HepG2 (cell line): Measurements from ENCODE around the gene KLC4. TPM values are rescaled to one million over a fixed set of nuclear protein-coding genes. Genes with fewer than 3 reads are reported as not detected.

Source experiments
- AGO2 ChIP-seq: fragments of 200-400 bp; formaldehyde crosslinking; optimal IDR thresholded peaks from 2 replicates; pipeline ENCODE3; 2017; ENCODE audit warnings: mild to moderate bottlenecking, low read depth, low read length, moderate library complexity
- CENPT ChIP-seq: sonication (generic); formaldehyde crosslinking; IDR thresholded peaks from 2 replicates; pipeline ENCODE4 v1.8.0; 2022; ENCODE audit warnings: low read depth, mild to moderate bottlenecking, moderate library complexity, missing genetic modification reagents
- MXD3 ChIP-seq: IDR thresholded peaks from 2 replicates; pipeline ENCODE4 v1.6.1; 2016; ENCODE audit warnings: mild to moderate bottlenecking, missing biosample characterization, missing genetic modification reagents
- SOX6 ChIP-seq, 2 experiments: fragments of 450-650 bp in 1 of 2; sonication (generic) in 1 of 2; formaldehyde crosslinking in 1 of 2; IDR thresholded peaks; 2 replicates each; pipeline versions ENCODE4 v1.4.0 to v1.6.1; 2017 to 2020; ENCODE audit warnings: antibody characterized with exemption in 1 of 2, mild to moderate bottlenecking in 1 of 2, missing genetic modification reagents in 1 of 2
- YEATS4 ChIP-seq: sonication (generic); formaldehyde crosslinking; IDR thresholded peaks from 2 replicates; pipeline ENCODE4 v1.4.0; 2020; ENCODE audit warnings: missing genetic modification reagents, borderline replicate concordance
- ZNF160 ChIP-seq: sonication (generic); formaldehyde crosslinking; IDR thresholded peaks from 2 replicates; pipeline ENCODE4 v1.8.0; 2022; ENCODE audit warnings: mild to moderate bottlenecking, inconsistent platforms, missing genetic modification reagents
- ZNF260 ChIP-seq: sonication (generic); formaldehyde crosslinking; IDR thresholded peaks from 2 replicates; pipeline ENCODE4 v1.4.0; 2020; ENCODE audit warnings: missing genetic modification reagents, low read depth, mild to moderate bottlenecking, borderline replicate concordance
- ZNF800 ChIP-seq: sonication (generic); formaldehyde crosslinking; IDR thresholded peaks from 2 replicates; pipeline ENCODE4 v1.4.0; 2020; ENCODE audit warnings: missing genetic modification reagents
- ZSCAN9 ChIP-seq: IDR thresholded peaks from 2 replicates; pipeline ENCODE4 v1.6.1; 2016; ENCODE audit warnings: borderline replicate concordance
- polyA plus RNA-seq, 8 experiments: library from polyadenylated mRNA; depleted of rRNA in 3 of 8; stranded (reverse) in 7 of 8; unstranded in 1 of 8; fragments of >200 nt; fragmentation: Illumina TruSeq in 4 of 8; extraction: Trizol in 4 of 8; gene quantifications; 2 replicates each; pipeline versions ENCODE4 v1.2.1 to v1.2.3, GENCODE V29; 2011 to 2016; ENCODE audit warnings: low read depth in 4 of 8, missing spikeins in 1 of 8, mixed read lengths in 1 of 8; ENCODE audit not compliant: insufficient read depth in 1 of 8
- total RNA-seq, 5 experiments: library from RNA; depleted of rRNA; stranded (reverse); fragments of >200 nt; fragmentation: Illumina TruSeq; extraction: Trizol; gene quantifications; 2 replicates each; pipeline ENCODE4 v1.2.3, GENCODE V29; 2016; ENCODE audit warnings: low read depth in 1 of 5
- TF ChIP-seq, protein P1 (sequence below): sonication (generic); formaldehyde crosslinking; IDR thresholded peaks from 2 replicates; pipeline ENCODE4 v1.4.0; 2020; ENCODE audit warnings: missing genetic modification reagents, mild to moderate bottlenecking, borderline replicate concordance
- TF ChIP-seq, protein P2 (sequence below): IDR thresholded peaks from 2 replicates; pipeline ENCODE4 v1.6.1; 2016; ENCODE audit warnings: missing compliant biosample characterization, missing genetic modification reagents, borderline replicate concordance
- TF ChIP-seq, protein P3 (sequence below): sonication (generic); formaldehyde crosslinking; IDR thresholded peaks from 2 replicates; pipeline ENCODE4 v1.4.0; 2020; ENCODE audit warnings: missing genetic modification reagents

KLC4 gene
- total and polyA plus RNA-seq, 2 of the 13 experiments (the other 11 are each of a cell fraction or from before 2014, with no cell fraction given) = 45.4 to 70.4 TPM

DNA sequence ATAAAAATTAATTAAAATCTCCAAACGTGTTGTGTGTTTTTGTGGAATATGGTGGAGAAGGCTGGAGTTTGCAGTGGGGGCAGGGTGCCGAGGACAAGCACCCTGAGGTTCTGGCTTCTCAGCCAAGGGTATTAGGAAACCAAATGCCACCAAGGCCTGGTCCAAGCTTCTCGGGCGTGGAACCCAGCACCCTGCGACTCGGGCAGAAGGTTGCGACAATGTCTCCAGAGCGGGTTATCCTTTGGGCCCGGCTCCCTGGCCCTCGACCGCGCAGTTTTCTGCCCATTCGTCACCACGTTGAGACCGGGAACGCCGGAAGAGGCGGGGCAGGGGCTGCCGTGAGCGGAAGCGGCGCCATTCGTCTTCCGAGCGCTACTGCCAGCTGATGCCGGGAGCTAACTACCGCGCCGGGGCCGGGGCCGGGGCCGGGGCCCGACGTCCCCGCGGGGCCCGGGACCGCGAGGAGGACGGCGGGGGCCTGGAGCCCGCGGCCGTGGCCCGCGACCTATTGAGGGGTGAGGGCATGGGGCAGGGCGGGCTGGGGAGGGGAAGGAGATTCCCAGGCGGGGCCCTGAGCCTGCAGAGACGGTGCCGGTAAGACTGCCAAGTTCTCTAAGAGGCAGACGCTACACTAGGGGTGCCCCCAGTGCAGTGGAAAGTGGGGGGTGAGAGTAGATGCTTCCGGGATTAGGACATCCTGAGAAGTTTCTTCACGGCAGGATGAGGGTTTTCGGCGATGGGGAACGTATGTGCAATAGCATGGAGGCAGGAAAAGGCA, 38.0 kb upstream of the KLC4 start, which contains the start of gene RRP36 (continued):
- TF ChIP-seq, protein P1, sequence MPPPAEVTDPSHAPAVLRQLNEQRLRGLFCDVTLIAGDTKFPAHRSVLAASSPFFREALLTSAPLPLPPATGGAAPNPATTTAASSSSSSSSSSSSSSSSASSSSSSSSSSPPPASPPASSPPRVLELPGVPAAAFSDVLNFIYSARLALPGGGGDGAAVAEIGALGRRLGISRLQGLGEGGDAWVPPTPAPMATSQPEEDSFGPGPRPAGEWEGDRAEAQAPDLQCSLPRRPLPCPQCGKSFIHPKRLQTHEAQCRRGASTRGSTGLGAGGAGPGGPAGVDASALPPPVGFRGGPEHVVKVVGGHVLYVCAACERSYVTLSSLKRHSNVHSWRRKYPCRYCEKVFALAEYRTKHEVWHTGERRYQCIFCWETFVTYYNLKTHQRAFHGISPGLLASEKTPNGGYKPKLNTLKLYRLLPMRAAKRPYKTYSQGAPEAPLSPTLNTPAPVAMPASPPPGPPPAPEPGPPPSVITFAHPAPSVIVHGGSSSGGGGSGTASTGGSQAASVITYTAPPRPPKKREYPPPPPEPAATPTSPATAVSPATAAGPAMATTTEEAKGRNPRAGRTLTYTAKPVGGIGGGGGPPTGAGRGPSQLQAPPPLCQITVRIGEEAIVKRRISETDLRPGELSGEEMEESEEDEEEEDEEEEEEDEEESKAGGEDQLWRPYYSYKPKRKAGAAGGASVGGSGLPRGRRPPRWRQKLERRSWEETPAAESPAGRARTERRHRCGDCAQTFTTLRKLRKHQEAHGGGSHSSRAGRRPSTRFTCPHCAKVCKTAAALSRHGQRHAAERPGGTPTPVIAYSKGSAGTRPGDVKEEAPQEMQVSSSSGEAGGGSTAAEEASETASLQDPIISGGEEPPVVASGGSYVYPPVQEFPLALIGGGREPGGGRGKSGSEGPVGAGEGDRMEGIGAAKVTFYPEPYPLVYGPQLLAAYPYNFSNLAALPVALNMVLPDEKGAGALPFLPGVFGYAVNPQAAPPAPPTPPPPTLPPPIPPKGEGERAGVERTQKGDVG (CRISPR knock-in tag) = no peak
- TF ChIP-seq, protein P2, sequence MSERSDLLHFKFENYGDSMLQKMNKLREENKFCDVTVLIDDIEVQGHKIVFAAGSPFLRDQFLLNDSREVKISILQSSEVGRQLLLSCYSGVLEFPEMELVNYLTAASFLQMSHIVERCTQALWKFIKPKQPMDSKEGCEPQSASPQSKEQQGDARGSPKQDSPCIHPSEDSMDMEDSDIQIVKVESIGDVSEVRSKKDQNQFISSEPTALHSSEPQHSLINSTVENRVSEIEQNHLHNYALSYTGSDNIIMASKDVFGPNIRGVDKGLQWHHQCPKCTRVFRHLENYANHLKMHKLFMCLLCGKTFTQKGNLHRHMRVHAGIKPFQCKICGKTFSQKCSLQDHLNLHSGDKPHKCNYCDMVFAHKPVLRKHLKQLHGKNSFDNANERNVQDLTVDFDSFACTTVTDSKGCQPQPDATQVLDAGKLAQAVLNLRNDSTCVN (CRISPR knock-in tag) = no peak; the same call in 1 of the 2 replicates
- peak; percentile 77 for TF ChIP-seq YEATS4 (CRISPR knock-in tag)
- TF ChIP-seq, protein P3, sequence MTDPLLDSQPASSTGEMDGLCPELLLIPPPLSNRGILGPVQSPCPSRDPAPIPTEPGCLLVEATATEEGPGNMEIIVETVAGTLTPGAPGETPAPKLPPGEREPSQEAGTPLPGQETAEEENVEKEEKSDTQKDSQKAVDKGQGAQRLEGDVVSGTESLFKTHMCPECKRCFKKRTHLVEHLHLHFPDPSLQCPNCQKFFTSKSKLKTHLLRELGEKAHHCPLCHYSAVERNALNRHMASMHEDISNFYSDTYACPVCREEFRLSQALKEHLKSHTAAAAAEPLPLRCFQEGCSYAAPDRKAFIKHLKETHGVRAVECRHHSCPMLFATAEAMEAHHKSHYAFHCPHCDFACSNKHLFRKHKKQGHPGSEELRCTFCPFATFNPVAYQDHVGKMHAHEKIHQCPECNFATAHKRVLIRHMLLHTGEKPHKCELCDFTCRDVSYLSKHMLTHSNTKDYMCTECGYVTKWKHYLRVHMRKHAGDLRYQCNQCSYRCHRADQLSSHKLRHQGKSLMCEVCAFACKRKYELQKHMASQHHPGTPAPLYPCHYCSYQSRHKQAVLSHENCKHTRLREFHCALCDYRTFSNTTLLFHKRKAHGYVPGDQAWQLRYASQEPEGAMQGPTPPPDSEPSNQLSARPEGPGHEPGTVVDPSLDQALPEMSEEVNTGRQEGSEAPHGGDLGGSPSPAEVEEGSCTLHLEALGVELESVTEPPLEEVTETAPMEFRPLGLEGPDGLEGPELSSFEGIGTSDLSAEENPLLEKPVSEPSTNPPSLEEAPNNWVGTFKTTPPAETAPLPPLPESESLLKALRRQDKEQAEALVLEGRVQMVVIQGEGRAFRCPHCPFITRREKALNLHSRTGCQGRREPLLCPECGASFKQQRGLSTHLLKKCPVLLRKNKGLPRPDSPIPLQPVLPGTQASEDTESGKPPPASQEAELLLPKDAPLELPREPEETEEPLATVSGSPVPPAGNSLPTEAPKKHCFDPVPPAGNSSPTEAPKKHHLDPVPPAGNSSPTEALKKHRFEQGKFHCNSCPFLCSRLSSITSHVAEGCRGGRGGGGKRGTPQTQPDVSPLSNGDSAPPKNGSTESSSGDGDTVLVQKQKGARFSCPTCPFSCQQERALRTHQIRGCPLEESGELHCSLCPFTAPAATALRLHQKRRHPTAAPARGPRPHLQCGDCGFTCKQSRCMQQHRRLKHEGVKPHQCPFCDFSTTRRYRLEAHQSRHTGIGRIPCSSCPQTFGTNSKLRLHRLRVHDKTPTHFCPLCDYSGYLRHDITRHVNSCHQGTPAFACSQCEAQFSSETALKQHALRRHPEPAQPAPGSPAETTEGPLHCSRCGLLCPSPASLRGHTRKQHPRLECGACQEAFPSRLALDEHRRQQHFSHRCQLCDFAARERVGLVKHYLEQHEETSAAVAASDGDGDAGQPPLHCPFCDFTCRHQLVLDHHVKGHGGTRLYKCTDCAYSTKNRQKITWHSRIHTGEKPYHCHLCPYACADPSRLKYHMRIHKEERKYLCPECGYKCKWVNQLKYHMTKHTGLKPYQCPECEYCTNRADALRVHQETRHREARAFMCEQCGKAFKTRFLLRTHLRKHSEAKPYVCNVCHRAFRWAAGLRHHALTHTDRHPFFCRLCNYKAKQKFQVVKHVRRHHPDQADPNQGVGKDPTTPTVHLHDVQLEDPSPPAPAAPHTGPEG (CRISPR knock-in tag) = peak; percentile 47; the same call in 1 of the 2 replicates
- no peak for TF ChIP-seq ZNF260
- TF ChIP-seq SOX6 (IDR thresholded peaks at IDR 0.05) = no peak
- peak; percentile 66; the same call in 1 of the 2 replicates for TF ChIP-seq SOX6 (CRISPR knock-in tag; IDR thresholded peaks at IDR 0.05)
- peak; percentile 95 for TF ChIP-seq AGO2
- TF ChIP-seq CENPT = peak; percentile 67; the same call in 1 of the 2 replicates
- no peak for TF ChIP-seq MXD3 (CRISPR knock-in tag)
- TF ChIP-seq ZNF160 = peak; percentile 83; the same call in 1 of the 2 replicates
- no peak for TF ChIP-seq ZNF800
- TF ChIP-seq ZSCAN9 (CRISPR knock-in tag) = 0 out of 2 replicates have a peak, but pooled peaks have one; percentile 47
